GM12801 (cell line): Measurements from ENCODE around the gene POLR1A.

Experiments used
- TF ChIP-seq, protein P1 (sequence below): IDR thresholded peaks from one replicate; pipeline ENCODE4 v1.5.1; 2011; ENCODE audit warnings: control low read depth; ENCODE audit not compliant: insufficient read length; ENCODE audit errors: extremely low read depth

The POLR1A gene

DNA sequence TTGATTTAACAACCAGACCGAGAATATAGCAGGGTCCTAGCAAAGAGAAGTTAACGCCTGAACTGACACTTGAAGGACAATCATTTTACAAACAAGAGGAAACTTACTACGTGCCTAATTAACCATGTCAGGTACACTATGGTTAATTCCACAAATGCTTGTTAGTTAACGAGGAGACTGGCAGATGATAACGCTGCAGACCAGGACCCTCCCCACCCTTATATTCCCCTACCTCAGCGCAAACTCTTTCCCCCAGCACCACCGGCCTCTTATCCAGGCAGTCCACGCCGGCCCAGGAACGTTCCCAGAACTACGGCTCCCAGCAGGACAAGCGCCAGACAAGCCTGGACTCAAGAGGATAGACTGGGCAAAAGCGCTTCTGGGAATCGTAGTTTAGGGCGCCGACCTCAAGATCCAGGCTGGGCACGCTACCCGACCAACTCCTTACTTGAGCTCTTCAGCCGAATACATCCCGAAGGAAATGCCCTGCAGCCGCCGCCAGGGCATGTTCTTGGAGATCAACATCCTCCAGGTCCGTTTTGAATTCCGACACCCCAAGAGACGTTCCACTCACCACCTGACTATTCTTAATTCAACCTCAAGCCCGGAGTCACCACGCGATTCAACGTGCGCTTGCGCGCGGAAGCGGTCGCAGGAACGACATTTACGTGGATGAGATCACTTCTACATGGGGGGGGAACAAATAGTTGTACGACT is at the start of gene POLR1A:
TSS of gene POLR1A (minus strand) at position 635 of the 717 bp plus-strand sequence. CDS start at position 525, 110 bp downstream.
- TF ChIP-seq, protein P1, sequence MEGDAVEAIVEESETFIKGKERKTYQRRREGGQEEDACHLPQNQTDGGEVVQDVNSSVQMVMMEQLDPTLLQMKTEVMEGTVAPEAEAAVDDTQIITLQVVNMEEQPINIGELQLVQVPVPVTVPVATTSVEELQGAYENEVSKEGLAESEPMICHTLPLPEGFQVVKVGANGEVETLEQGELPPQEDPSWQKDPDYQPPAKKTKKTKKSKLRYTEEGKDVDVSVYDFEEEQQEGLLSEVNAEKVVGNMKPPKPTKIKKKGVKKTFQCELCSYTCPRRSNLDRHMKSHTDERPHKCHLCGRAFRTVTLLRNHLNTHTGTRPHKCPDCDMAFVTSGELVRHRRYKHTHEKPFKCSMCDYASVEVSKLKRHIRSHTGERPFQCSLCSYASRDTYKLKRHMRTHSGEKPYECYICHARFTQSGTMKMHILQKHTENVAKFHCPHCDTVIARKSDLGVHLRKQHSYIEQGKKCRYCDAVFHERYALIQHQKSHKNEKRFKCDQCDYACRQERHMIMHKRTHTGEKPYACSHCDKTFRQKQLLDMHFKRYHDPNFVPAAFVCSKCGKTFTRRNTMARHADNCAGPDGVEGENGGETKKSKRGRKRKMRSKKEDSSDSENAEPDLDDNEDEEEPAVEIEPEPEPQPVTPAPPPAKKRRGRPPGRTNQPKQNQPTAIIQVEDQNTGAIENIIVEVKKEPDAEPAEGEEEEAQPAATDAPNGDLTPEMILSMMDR = no peak

DNA sequence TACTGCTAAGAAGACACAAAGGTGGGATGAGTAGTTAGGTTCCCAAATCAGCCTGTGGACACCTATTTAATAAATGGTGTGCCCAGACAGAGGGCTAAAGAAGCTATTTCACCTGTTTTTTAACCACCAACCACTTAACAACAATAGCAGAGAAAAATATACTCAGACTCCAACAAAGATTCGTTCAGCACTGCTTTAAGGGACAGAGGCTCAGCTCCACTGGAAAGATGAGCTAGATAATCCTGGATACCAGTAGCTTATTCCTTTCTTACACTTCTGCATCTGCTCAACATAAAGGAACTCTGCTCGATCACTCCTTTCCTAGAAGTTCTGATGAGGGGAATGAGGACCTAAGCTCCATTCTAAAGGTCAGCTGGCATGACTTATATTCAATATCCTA is 44.8 kb upstream of the POLR1A start:
- TF ChIP-seq, protein P1 = no peak

DNA sequence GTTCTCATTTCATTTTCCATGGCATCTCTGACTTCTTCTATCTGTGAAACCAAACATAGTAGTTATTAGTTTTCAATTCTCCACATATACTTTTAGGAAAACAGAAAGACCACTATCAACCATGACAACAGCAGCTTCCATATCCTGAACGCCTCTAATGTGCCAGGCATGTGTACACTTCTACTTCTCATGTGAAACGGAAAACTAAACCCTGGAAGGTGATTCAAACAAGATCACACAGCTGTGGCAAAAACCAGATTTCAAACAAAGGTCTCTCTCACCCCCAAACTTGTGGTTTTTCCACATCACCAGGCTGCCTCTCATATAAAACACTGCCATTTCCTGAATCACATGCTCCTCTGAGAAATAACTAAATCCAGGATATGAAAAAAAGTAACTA is 42.1 kb upstream of the POLR1A start:
- TF ChIP-seq, protein P1 = no peak

DNA sequence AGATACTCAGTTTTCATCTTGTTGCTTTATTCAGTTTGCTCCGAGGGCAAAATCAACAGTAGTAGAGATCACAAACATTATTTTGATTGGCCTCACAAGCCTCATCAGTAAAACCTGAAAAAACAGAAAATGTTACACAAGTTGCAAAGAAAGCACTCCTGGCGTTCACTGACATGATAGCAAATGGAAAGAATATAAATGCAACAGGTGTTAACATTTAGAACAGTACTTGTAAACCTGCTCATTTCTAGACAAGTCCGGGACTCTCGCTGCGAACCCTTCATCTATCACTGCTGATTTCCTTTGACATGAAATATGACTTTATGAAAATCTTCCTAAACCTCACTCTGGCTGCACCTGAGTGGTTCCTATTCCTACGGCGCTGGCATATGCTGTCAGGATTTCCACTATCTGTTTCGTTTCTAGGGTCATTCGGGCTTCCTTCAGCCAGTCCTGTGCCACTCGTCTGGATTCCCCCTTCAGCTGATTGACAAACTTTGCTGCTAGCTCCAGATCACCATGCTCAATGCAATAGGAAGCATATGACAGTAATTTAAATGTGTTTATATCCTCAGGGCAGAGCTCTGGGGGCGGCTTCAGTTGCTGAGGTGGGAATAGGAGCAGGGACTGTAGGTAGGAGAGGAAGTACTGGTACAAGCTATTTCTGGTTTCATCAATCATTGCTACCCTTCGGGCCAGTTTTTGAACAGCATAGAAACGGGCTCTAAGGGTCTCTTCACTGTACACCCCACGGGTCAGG is 38.4 kb upstream of the POLR1A start:
- TF ChIP-seq, protein P1 = no peak

DNA sequence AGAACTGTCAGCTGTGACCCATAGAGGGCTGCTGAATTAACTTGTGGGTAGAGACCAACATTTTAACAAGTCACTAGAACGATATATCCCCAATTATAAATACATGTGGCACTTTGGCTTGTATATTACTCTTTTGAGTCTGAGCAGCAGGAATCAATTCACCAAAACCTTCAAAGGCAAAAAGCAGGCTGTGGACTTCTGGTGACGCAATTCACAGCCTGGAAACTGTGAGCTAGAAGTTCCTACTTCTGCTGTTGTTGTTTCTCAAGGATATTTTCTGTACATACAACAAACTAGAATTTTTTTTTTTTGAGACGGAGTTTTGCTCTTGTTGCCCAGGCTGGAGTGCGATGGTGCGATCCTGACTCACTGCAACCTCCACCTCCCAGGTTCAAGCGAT is 37.6 kb upstream of the POLR1A start:
- TF ChIP-seq, protein P1 = no peak

DNA sequence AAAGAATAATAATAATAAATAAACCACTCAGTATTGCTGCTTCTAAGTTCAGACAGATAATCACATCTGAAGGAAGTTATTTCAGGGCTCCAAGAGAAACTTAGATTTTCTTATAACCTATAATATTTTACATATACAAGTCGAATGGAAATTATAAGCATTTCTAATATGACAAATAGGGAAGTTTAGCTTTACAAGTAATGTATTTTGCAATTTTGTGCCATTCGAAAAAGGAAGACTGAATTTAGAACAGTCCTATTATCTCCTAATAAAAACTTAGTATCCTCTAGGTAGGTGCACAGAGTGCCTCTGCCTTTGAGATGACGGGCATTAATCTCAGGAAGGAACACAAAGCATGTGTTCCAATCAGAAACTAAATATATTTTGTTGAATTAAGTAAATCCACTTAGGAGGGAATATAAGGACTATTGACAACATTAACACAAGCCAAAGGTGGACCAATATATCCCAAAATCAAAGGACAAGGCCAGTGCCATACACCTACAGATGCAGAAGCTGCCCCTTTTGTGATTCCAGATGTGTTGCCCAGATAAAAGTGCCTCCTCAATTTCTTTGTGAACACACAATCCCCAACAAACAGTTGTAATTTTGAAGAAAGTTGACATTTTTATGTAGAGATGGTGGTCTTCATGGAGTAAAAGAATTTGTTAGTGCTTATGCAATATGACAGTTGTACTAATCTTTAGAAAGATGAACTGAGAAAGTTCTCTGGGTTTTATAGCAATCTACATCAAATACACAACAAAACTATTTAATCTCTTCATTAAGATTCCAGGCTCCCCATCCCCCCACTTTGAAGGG is 37.0 kb upstream of the POLR1A start:
- TF ChIP-seq, protein P1 = no peak

DNA sequence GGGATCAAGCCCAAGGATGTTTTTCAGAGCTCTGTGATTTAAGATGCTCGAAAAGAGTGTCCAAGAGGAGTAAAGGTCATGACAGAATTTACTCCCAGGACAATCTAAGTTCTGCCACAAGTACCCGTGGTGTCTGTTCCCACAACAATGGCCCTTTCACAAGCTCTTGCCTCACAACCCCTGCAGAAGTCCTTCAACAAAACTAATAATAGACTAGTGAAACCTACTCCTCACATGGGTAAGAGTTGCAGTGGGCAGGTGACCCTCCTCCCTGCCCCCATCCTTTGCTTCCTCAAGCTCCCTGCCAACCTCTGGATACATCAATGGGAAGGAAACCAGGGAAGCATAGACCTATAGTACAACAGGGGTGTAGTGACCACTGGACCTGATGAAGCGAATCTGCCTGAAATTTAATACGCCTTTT is 35.3 kb upstream of the POLR1A start:
- TF ChIP-seq, protein P1 = no peak
